DOHH2 (cell line): ENCODE data around the gene WDR6.

ENCODE experiments used
- EZH2phosphoT487 ChIP-seq: fragments of 200-600 bp; sonication (generic); IDR thresholded peaks from 2 replicates; pipeline ENCODE4 v1.6.1; 2017; ENCODE audit warnings: borderline replicate concordance, mild to moderate bottlenecking, antibody characterized with exemption, low read length, moderate library complexity, mixed read lengths
- TF ChIP-seq, protein P1 (sequence below): fragments of 200-600 bp; sonication (generic); IDR thresholded peaks from one replicate; pipeline ENCODE4 v1.5.1; 2014; ENCODE audit warnings: antibody characterized with exemption, mild to moderate bottlenecking, low read depth, low read length; ENCODE audit not compliant: poor library complexity, severe bottlenecking

- TF ChIP-seq, protein P1, sequence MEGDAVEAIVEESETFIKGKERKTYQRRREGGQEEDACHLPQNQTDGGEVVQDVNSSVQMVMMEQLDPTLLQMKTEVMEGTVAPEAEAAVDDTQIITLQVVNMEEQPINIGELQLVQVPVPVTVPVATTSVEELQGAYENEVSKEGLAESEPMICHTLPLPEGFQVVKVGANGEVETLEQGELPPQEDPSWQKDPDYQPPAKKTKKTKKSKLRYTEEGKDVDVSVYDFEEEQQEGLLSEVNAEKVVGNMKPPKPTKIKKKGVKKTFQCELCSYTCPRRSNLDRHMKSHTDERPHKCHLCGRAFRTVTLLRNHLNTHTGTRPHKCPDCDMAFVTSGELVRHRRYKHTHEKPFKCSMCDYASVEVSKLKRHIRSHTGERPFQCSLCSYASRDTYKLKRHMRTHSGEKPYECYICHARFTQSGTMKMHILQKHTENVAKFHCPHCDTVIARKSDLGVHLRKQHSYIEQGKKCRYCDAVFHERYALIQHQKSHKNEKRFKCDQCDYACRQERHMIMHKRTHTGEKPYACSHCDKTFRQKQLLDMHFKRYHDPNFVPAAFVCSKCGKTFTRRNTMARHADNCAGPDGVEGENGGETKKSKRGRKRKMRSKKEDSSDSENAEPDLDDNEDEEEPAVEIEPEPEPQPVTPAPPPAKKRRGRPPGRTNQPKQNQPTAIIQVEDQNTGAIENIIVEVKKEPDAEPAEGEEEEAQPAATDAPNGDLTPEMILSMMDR = no peak
- TF ChIP-seq EZH2phosphoT487 = no peak
Measured at GRCh38 chr3:48989126-48989795, 17.9 kb upstream of the WDR6 start.
